Renal cortex interstitium (tissue), 11 donors: ENCODE data around the gene CAMK2G. TPM values are rescaled to one million over a fixed set of nuclear protein-coding genes. Genes with fewer than 3 reads are reported as not detected.
"Not testable (repeated sequence)": the region's sequence is repeated elsewhere in the genome, so short reads cannot be mapped to it uniquely, and the experiment has no call there.

Experiments
- DNase-seq, 11 donors: peaks; one replicate each; pipeline ENCODE4 v3.0.0-alpha.2; 2013; ENCODE audit warnings: low read depth in 9 of 11, low spot score in 4 of 11; ENCODE audit errors: extremely low read depth in 1 of 11
- polyA plus RNA-seq, 3 donors: library from polyadenylated mRNA; unstranded; fragments of 120-200 nt; gene quantifications; one replicate each; pipeline ENCODE4 v1.2.1, GENCODE V29; 2013; ENCODE audit not compliant: insufficient read length in 3 of 3

The CAMK2G gene
- polyA plus RNA-seq, 3 donors, result 23.2 to 29.7 (median 23.6) TPM

DNA sequence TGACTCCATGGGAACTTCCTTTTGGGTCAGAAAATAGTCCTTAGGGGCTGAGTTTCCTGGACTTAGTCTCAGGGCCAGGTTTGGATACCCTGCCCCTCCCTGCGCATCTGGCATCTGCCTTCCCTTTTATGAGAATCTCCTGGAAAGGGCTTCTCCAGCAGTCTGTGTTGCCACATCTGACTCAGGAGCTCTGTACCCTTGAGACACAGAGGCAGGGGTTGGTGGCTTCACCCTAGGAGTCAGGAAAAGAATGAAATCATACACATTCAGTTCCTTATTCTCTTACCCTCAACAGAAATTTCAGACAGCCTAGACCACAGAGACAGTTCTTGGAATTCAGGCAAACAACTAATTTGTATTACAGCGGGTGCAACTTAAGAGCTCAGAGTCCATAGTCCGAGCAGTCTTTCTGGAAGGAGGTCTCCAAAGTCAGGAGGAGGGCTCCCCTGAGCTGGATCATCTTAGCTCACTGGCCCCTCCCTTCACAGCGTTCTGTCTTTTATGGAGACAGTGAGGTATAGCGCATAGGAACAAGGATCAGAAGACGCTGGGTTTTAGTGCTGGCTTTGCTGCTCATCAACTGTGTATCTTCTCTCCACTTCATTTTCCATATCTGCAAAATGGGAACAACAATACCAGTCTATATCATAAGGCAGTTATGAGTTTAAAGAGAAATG lies 33.6 kb upstream of the CAMK2G start:
- DNase-seq, result no peak

DNA sequence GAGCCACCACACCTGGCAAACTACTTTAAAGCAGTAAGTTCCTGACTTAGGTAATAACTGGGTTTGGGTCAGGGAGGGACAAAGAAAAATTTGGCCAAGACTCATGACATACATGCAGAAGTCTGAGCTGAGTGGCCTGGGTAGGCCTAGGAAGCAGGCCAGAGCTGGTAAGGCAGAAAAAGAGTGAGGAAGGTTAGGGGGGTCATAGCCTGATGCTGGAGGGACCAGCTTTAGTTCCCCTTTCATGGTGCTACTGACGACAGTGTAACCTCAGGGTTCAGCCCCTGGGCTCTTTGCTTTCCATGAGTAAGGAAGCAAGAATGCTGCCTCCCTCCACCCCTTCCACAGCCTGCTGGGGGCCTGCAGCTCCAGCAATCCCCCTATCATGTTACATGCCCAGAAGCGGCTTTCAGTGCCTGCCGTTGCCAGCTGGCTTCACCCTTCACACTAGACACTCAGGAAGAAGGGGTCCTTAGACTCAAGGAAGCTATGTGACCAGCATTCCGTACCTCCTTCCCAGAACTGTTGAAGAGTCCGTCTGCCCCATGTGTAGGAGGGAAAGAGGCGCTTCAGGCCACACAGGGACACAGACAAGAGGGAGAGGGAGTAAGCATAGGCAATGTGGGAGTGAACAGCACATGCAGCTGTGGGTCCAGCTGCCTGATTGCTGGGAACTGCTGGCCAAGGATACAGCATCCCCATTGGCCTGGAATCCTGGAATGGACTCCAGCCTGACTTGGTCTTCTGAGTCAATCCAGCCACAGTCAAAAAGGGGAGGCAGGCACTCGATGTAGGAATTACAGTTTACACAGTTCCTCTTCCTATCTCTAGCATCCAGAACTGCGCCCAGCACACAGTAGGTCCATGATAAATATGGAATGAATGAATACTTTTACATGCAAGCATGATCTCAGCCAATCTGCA lies 32.4 kb upstream of the CAMK2G start:
- peak in 8 of 11 donors; percentile 56 to 83 (median 66) for DNase-seq

DNA sequence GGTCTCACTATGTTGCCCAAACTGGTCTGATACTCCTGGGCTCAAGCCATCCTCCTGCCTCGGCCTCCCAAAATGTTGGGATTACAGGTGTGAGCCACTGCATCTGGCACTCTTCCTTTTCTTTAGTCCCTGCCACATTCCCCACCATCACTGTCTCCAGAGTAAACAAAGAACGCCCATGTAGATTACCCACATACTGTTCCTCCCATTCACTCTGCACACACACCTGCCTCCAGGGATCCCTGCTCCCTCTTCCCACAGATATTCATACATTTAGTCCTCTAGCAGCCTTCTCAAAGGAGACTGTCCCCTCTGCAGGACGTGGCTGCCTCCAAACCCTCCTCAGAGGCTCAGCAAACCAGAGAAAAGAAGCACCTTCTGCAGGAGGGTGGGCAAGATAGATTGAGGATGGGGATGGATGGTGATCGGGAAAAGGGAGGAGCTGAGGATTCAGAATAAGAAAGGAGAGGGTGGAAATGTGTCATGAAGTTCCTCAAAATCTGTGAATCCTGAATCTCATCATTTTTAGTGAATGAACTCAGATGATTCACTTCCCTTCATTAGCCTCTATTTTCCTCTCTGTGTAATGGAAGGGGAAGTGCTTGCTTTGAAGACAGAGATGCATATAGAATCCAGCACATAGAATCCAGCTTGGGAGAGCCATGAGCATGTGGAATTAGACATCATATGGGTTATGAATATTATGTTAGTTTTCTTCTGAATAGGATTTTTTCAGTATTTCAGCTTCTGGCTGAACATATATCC lies 31.1 kb upstream of the CAMK2G start:
- DNase-seq, result no peak

DNA sequence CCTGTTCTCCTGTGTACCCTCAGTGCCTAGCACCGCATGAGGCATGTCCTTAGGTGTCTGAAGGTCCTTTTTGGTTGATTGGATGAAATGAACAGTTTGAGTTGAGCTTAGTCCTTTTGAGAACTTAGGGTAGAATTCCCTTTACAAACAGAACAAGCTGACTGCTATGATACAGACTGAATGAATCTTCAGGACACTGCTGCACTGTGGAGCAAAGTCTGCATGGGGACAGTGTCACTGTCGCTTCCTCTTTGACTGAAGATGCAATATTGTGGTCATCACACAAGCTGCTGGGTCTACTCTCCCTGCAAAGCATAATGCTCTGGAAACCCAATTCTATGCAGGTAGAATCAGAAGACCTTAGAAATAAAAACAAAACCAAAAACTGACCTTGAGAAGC lies 28.0 kb upstream of the CAMK2G start:
- no peak for DNase-seq

DNA sequence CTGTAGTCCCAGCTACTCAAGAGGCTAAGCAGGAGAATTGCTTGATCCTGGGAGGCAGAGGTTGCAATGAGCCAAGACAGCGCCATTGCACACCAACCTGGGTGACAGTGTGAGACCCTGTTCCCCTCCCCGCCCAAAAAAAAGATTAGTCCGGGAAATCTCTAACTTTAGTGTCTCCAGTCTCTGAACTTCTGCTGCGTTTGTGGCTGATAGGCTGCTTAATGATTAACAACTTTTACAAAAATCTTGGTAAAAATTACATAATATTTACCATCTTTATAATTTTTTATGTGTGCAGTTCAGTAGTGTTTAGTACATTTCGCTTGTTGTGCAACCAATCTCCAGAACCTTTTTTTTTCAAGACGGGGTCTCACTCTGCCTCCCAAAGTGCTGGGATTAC lies 26.9 kb upstream of the CAMK2G start:
- no peak for DNase-seq

DNA sequence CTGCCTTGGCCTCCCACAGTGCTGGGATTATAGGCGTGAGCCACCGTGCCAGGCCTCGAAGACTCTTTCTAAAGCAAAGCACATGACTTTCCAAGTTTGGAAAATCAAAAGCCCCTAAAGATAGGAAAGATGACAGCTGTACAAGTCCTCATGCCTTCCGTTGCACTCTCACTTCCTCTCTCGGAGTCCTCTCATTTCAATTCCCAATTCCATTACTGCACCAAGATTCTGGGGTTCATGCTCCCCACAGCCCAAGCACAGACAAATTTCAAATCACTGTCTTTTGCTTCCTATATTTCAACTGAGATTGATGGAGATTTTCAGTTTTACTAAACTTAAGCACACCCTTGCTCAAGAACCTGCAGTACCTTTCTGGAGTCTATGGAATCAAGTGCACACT lies 25.7 kb upstream of the CAMK2G start:
- DNase-seq, result no peak

DNA sequence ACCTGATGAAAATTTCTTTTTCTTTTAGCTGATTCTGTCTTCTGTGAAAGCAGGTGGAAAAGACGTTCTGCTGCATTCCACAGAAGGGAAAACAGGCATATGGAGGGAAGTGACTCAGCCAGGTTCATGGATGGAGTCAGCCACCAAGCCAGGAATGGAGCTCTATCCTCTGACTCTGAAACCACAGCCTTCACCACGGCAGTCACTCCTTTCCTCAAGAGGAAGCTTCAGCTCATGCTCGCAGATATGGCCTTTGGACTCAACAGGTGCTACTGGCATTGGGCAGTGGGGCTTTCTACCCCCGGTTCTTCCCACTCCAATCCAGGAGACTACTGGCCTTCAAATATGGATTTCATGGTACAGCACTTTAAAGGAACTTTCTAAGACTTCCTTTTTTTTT lies 25.1 kb upstream of the CAMK2G start:
- DNase-seq, result no peak

DNA sequence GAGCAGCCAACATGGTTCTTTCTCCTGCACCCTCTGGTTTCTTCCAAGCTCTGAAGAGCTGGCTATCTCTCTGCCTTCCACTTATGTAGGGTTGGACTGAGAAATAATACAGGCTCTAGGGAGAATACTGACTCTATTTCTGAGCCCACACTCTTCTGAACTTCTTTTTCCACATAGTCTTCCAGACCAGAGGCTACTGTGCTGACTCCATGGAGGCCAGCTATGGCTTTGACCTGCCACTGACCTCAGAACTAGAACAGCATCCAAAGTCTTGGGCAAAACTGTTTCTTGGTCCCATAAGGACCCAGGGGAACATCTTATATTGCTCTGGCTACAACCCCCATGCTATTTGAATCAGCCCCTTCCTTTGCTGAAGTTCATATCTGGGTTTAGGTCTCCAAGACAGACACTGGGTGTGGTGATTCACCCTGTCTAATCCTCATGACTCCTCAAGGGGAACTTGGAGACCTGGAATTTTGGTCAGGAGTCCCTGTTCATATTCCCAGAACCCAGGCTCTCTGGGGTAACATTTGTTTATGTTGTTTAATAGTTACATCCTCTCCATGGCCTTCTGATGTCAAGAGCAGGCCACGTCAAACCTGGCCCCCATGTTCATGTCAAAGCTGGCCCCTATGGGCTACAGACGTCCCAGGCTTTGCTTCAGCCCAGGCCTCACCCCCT lies 24.5 kb upstream of the CAMK2G start:
- no peak for DNase-seq

DNA sequence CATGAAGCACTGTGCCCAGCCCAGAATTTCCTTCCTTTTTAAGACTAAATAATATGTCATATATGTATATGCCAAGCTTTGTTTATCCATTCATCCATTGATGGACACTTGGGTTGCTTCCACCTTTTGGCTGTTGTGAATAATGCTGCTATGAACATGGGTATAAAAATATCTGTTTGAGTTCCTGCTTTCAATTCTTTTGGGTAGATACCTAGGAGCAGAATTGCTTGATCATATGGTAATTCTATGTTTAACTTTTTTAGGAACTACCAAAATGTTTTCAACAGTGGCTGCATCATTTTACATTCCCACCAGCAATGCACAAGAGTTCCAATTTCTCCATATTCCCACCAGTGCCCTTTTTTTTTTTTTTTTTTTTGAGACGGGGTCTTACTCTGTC lies 23.3 kb upstream of the CAMK2G start:
- no peak for DNase-seq

DNA sequence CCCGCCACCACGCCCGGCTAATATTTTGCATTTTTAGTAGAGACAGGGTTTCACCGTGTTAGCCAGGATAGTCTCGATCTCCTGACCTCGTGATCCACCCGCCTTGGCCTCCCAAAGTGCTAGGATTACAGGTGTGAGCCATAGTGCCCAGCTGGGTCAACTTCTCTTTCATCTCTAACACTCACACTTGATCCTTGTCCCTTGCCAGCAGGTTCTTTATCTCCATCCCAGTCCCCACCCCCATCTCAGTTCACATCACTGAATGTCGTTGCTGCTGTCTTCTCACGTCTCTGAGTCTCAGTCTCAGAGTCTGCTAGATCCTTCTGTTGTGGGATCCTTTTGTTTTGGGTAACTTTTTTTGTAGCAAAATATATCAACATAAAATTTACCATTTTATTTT lies 21.0 kb upstream of the CAMK2G start:
- DNase-seq, result not testable (repeated sequence)

DNA sequence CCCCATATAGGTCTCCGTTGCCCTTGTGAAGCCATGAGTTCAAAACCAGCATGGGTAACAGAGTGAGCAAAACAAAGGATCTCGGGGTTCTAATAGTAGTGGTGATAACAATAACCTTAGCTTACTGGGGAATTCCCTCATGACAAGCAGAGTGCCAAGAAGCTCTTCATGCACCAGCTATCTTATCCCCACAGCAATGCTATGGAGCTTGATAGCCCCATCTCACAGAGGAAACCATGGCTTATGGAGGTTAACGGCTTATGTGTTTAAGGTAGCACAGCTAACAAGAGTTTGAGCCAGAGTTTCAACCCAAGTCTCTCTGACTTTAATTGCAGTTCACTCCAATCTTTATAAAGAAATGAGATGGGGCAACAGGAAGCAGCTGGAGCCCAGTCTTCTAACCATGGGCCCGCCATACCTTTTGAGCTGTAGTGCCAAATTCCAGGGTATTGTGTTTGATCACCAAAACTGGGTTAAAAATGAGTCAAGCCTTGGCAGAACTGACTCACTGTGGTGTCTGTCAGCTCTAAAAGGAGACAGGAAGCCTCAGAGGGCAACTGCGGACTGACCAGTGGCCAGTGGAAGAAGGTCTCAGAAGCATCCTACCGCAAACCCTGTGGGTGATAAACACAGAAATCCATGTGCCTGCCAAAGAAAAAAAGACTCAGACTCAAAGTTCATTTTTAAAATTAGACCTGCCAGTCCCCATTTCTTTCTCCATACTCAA lies 20.1 kb upstream of the CAMK2G start:
- DNase-seq, result no peak

DNA sequence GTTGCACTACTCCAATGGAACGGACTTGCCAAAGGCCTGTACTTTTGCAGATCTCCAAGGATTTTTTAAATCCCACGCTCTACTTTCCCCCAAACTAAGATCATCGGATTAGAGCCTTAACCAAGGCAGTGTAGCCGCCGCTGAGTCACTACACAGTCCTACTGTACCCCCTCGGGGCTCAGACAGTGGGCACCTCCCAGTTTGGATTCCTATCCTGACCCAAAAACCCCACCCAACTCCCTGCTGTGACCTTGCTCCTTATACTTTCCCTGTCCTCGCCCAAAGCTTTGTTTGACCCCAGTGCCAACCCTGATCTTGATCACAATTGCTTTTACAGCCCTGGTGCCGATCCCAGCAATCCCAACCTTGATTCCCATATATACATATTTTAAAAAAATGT lies 19.1 kb upstream of the CAMK2G start:
- no peak for DNase-seq

DNA sequence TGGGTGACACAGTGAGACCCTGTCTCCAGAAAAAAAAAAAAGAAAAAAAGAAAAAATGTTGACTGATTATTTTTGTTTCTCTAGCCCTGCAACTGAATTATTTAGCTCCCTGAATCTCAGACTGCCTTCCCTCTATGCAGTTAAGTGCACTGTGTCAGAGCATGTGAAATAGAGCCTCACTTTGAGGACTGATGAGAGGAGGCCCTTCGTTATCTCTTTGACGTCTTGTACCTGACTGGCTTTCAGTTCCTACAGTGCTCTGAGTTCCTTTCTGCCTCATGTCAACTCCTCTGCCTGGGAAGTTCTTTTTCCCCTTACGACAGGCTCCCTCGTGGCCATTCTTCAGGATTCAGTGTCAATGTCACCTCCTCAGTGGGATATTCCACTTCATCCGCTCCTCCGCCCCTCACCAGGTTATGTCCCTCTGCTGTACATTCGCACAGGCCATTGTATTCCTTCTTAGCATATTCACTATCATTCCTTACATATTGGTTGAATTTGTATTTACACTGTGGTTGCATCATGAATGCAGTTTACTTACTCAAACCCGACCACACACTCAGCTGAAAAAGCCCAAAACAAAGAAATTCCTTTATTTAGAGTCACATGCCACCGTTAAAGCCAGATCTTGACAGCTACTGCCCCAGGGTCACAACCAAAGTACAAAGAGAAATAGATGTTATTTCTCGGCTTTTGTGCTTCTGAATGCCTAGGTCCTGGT lies 18.1 kb upstream of the CAMK2G start:
- DNase-seq, result no peak

DNA sequence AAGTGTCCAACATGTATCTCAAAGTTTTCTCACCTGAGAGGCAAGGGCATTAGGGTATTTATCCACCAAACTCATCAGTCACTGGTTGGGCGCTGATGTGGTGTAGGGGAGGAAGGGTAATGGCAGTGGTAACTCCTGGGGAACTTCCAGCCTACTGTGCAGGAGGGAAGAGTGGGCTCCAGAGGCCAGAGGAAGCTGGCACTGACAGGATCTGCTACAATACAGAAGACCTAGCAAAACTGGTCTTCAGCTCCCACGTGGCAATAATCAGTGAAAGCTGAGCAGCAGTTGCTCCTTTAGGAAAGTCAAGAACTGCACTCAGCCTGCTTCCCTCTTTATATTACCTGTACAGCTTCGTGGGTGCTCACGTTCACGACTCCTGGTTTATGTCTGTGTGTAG lies 17.2 kb upstream of the CAMK2G start:
- DNase-seq, result no peak

DNA sequence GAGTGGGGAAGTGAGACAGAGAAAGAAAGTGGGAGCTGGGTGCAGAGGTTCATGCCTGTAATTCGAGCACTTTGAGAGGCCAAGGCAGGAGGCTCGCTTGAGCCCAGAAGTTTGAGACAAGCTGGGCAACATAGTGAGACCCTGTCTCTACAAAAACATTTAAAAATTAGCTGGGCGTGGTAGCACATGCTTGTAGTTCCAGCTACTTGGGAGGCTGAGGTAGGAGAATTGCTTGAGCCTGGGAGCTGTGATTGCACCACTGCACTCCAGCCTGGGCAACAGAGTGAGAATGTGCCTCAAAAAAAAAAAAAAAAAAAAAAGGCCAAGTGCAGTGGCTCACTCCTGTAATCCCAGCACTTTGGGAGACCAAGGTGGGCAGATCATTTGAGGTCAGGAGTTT lies 16.5 kb upstream of the CAMK2G start:
- not testable (repeated sequence) for DNase-seq

DNA sequence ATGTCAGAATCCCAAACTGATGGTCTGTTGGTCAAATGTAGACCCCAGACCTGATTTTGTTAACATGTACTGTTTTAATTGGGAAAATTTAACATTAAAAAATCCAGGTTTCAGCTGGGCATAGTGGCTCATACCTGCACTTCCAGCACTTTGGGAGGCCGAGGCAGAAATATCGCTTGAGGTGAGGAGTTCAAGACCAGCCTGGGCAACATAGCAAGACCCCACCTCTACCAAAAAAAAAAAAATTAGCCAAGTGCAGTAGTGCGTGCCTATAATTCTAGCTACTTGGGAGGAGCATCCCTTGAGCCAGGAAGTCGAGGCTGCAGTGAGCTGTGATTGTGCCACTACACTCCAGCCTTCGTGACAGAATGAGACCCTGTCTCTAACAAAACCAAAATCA lies 15.9 kb upstream of the CAMK2G start:
- DNase-seq, result no peak

DNA sequence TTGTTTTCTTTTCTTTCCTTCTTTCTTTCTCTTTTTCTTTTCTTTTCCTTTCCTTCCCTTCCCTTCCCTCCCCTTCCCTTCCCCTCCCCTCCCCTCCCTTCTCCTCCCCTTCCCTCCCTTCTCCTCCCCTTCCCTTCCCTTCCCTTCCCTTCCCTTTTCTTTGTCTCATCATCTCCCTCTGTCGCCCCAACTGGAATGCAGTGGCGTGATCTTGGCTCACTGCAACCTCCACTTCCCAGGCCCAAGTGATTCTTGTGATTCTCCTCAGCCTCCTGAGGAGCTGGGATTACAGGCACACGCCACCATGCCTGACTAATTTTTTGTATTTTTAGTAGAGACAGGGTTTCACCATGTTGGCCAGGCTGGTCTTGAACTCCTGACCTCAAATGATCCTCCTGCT lies 15.1 kb upstream of the CAMK2G start:
- not testable (repeated sequence) for DNase-seq

DNA sequence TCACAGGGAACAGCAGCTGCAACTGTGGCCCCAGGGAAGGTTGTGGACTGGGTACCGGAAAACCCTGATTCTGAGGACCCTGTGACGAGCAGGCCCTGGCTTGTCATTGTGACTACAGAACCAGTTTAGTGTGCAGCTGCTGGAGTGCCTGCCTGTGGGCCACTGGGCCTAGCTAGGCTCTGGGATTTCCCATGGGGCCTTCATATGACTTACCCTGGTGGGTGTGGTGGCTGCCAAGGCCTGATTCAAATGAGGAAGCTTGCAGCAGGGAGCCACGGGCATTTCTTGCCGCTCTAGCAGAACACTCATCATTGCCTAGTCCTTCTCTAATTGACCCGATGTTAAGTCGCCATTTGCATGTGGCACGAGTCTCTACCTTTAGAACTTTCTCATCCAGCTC lies 14.7 kb upstream of the CAMK2G start:
- DNase-seq, result no peak
